MM.1S (cell line): ENCODE measurements around the gene DCTN3.

Experiments used
- DNase-seq: peaks from one replicate; pipeline ENCODE4 v3.0.0-alpha.2; 2015
- H2AFZ ChIP-seq: fragments of 300-600 bp; sonication (generic); 2 replicates; pipeline ENCODE4 v1.6.0; 2016; ENCODE audit warnings: antibody characterized with exemption, low read length
- H3F3A ChIP-seq: fragments of 300-600 bp; sonication (generic); 2 replicates; pipeline ENCODE4 v1.6.1; 2016; ENCODE audit warnings: mild to moderate bottlenecking, antibody characterized with exemption, low read length, moderate library complexity, mixed read lengths; ENCODE audit not compliant: insufficient read depth
- H3K27ac ChIP-seq: fragments of 300-600 bp; sonication (generic); 2 replicates; pipeline ENCODE4 v1.5.1; 2016; ENCODE audit warnings: mild to moderate bottlenecking, low read length
- H3K27me3 ChIP-seq: fragments of 300-600 bp; sonication (generic); replicated peaks from 2 replicates; pipeline ENCODE4 v1.6.0; 2016; ENCODE audit warnings: low read length; ENCODE audit not compliant: insufficient read depth
- H3K36me3 ChIP-seq: fragments of 300-600 bp; sonication (generic); replicated peaks from 2 replicates; pipeline ENCODE4 v1.6.1; 2016; ENCODE audit warnings: mild to moderate bottlenecking, low read length, mixed read lengths; ENCODE audit not compliant: insufficient read depth
- H3K4me1 ChIP-seq: fragments of 300-600 bp; sonication (generic); 2 replicates; pipeline ENCODE4 v1.6.1; 2016; ENCODE audit warnings: low read length, mixed read lengths
- H3K4me2 ChIP-seq: fragments of 300-600 bp; sonication (generic); 2 replicates; pipeline ENCODE4 v1.6.0; 2016; ENCODE audit warnings: low read depth, low read length
- H3K4me3 ChIP-seq: fragments of 300-600 bp; sonication (generic); 2 replicates; pipeline ENCODE4 v1.5.1; 2016; ENCODE audit warnings: low read length, mixed read lengths
- H3K79me2 ChIP-seq: fragments of 300-600 bp; sonication (generic); 2 replicates; pipeline ENCODE4 v1.6.1; 2016; ENCODE audit warnings: mixed run types, low read length, mixed read lengths
- H3K9ac ChIP-seq: fragments of 300-600 bp; sonication (generic); 2 replicates; pipeline ENCODE4 v1.6.1; 2016; ENCODE audit warnings: low read length, mixed read lengths
- H3K9me2 ChIP-seq: fragments of 300-600 bp; sonication (generic); replicated peaks from 2 replicates; pipeline ENCODE4 v1.6.1; 2016; ENCODE audit warnings: mild to moderate bottlenecking, low read length, mixed read lengths; ENCODE audit not compliant: insufficient read depth
- H3K9me3 ChIP-seq: fragments of 300-600 bp; sonication (generic); replicated peaks from 2 replicates; pipeline ENCODE4 v1.6.1; 2016; ENCODE audit warnings: mild to moderate bottlenecking, low read length, mixed read lengths; ENCODE audit not compliant: insufficient read depth
- H4K20me1 ChIP-seq: fragments of 300-600 bp; sonication (generic); 2 replicates; pipeline ENCODE4 v1.6.1; 2016; ENCODE audit warnings: mild to moderate bottlenecking, low read length, moderate library complexity, mixed read lengths; ENCODE audit not compliant: insufficient read depth
- CTCF ChIP-seq: fragments of 300-600 bp; sonication (generic); IDR thresholded peaks from 2 replicates; pipeline ENCODE4 v1.5.1; 2016; ENCODE audit warnings: antibody characterized with exemption, low read length, mixed read lengths
- EZH2 ChIP-seq: fragments of 300-600 bp; sonication (generic); optimal IDR thresholded peaks from 2 replicates; pipeline ENCODE3; 2017; ENCODE audit warnings: low read depth, mild to moderate bottlenecking, antibody characterized with exemption, low read length, mixed read lengths
- EZH2phosphoT487 ChIP-seq: fragments of 300-600 bp; sonication (generic); IDR thresholded peaks from 2 replicates; pipeline ENCODE4 v1.6.1; 2018; ENCODE audit warnings: antibody characterized with exemption, low read length

DCTN3 gene

GRCh38 chr9:34594177-34594576, 26.1 kb downstream of the DCTN3 start:
- H3K9me2 ChIP-seq, result no peaks in the 10 kb centered on the region
- H3K27me3 ChIP-seq, result peaks cover 43% of the 10 kb centered on the region
- no peaks in the 10 kb centered on the region for H4K20me1 ChIP-seq
- no peak for DNase-seq
- H3F3A ChIP-seq, result no peaks in the 10 kb centered on the region
- no peak overlapping the region for H3K4me2 ChIP-seq
- no peak overlapping the region for H2AFZ ChIP-seq
- 0 out of 2 replicates have a peak, but pooled peaks cover 3% of the 10 kb centered on the region for H3K4me1 ChIP-seq
- H3K36me3 ChIP-seq, result no peaks in the 10 kb centered on the region
- no peak overlapping the region for H3K4me3 ChIP-seq
- H3K79me2 ChIP-seq, result no peaks in the 10 kb centered on the region
- no peak for TF ChIP-seq EZH2phosphoT487
- no peak for TF ChIP-seq CTCF
- no peak overlapping the region for H3K27ac ChIP-seq
- H3K9me3 ChIP-seq, result no peaks in the 10 kb centered on the region
- no peak overlapping the region for H3K9ac ChIP-seq

- Histone ChIP-seq H3K9me2 (no peaks in the 10 kb centered on the region), H3K27me3 (peaks cover 54% of the 10 kb centered on the region), H3K27ac (no peak overlapping the region), H3K4me2 (no peak overlapping the region), H3K9me3 (no peaks in the 10 kb centered on the region), H2AFZ (no peak overlapping the region), H3K4me1 (0 out of 2 replicates have a peak, but pooled peaks cover 3% of the 10 kb centered on the region), H3K79me2 (no peaks in the 10 kb centered on the region), H4K20me1 (no peaks in the 10 kb centered on the region), H3K36me3 (no peaks in the 10 kb centered on the region), H3F3A (no peaks in the 10 kb centered on the region), H3K9ac (no peak overlapping the region), H3K4me3 (no peak overlapping the region)
- TF ChIP-seq EZH2phosphoT487 (no peak), CTCF (no peak), EZH2 (no peak)
- DNase-seq, result no peak
Measured at GRCh38 chr9:34592895-34593601, 27.2 kb downstream of the DCTN3 start.

- Histone ChIP-seq H3K79me2 (no peaks in the 10 kb centered on the region), H2AFZ (no peak overlapping the region), H3K27ac (no peak overlapping the region), H3K9ac (no peak overlapping the region), H4K20me1 (no peaks in the 10 kb centered on the region), H3K4me1 (0 out of 2 replicates have a peak, but pooled peaks cover 3% of the 10 kb centered on the region), H3K27me3 (peaks cover 62% of the 10 kb centered on the region), H3K4me3 (no peak overlapping the region), H3K9me3 (no peaks in the 10 kb centered on the region), H3K4me2 (peak overlapping the region; percentile 90; the same call in 1 of the 2 replicates), H3K9me2 (no peaks in the 10 kb centered on the region), H3K36me3 (no peaks in the 10 kb centered on the region), H3F3A (no peaks in the 10 kb centered on the region)
- DNase-seq, result no peak
- TF ChIP-seq EZH2 (no peak), EZH2phosphoT487 (no peak), CTCF (no peak)
Measured at GRCh38 chr9:34591917-34592866, 28.1 kb downstream of the DCTN3 start.
